Measurements from ENCODE around the gene CLEC4G.

The CLEC4G gene

DNA sequence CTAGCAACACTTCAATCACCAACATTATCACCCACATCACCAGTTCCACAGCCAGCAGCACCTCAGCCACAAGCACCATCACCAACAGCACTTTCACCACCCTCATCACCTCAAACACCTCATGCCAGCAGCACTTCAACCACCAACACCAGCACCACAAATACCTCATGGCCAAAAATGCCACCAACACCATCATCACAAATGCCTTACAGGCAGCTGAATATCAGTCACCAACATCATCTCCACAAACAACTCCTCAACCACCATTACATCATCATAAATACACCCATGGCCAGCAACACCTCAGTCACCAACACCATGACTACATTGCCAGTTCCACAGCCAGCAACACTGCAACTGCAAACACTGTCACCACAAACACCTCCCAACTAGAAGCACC is 40.4 kb downstream of the CLEC4G start:
- DNase-seq = no peak

DNA sequence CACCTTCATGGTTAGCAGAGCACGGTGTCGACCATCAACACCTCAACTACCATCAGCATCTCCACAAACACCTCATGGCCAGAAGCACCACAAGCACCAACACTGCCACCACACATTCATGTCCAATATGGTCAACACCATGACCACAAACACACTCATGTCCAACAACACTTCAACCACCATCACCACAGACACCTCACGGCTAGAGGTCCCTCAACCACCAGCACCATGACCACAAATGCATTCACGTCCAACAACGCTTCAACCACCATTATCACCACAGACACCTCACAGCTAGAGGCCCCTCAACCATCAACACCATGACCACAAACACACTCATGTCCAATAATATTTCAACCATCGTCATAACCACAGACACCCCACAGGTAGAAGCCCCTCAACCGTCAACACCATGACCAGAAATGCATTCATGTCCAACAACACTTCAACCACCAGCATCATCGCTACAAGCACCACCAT is 41.1 kb downstream of the CLEC4G start:
- DNase-seq = no peak

DNA sequence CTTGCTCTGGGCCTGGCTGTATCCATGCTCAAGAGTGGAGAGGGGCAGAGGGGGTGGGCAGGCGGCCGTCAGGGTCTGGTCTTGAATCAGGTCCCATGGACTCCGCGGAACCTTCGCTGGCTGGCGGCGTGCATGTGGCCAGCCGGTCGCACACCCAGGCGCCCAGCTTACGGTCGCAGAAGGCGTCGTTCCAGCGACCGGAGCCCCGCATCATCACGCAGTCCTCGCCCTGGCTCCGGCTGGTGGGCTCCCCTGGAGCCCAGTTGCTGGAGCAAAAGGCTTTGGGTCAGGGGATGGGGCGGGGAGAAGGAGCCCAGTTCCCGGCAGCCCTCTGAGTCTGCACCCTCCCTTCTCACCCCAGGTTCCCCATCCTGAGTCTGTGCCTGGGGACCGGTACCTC is 42.7 kb downstream of the CLEC4G start:
- no peak for DNase-seq

- DNase-seq = no peak
These were observed 44.7 kb downstream of the CLEC4G start for GRCh38 chr19:7687177-7687576.

DNA sequence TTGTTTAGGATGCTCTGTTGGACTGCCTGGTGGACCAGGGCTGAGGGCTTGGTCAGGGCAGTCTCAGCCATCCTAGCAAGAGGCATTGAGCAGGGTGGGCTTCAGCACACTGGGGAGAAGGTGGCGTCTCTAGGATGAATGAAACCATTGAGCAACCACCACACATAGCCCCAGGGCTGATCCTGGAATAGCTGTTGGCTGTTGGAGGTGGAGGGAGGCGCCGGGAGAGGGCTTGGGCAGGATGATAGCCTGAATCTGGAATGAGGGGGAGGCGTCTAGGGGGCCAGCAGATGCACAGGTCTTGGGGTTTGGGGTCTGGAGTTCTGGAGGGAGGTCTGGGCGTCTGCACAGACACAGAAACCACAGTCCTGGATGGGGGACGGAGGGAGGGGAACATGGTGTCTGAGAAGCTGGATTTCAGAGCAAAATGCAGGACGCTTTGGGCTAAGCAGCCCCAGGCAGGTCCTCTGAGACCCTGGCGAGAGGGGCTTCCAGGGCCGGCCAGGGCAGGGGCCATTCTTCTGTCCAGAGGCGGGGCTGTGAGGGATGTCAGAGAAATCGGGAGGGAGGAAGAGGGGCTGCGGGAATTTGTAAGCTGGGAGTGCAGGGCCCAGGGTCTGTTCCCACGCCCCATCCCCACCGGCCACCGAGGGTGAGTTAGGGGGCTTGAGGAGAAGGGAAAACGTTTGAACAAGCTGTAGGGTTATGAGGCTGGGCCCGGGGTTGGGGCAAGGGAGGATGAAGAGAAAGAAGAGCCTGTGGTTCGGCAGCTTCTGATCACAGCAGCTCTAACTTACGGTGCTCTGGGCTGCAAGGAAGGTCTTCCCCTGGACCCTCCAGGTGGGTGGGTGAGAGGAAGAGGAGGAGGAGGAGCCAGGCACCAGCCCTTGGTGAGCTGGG is 46.1 kb downstream of the CLEC4G start:
- no peak for DNase-seq

GRCh38 chr19:7682175-7682855 is 49.6 kb downstream of the CLEC4G start:
- no peak for DNase-seq

- DNase-seq = peak; percentile 90
These were observed 50.4 kb downstream of the CLEC4G start for GRCh38 chr19:7681340-7682174.

DNA sequence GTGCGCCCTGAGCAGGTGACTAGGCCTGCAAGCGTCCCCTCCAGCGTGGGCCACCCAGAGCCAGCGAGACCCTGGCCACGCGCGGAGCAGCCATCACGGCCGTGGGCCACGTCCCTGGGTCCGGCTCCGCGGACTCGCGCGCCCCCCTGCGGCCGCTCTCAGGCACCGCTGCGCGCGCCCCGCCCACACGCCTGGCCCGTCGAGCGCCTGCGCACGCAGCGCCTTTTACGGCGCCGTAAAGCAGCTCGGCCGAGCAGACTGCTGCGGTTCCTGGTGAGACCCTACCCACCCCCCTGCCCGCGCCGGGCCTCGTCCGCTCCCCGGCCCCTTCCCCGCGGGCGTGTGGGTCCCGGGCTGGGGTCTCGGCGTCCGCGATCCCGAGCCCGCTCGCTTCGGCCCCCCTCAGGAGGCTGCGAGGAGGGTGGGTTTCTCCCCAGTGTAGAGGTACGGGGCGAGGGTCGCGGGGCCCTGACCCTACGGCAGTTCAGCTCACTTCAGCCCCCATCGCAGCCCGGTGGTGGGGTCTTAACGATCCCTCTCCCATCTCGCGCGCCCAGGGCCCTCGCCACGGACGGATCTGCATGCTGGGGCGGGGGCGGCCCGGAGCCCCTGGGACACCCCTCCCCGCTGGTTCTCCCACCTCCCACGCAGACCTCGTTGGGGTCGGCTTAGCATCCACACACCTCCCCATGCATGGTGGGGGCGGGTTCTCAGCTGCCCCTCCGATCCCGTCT is 51.1 kb downstream of the CLEC4G start, which contains the start of gene TRAPPC5:
TSS of gene TRAPPC5 (plus strand) at position 228 of the 734 bp plus-strand sequence. CDS start 1,421 bp downstream, outside the sequence.
- peak; percentile 90 for DNase-seq

GRCh38 chr19:7679771-7680605 is 51.9 kb downstream of the CLEC4G start:
- no peak for DNase-seq

DNA sequence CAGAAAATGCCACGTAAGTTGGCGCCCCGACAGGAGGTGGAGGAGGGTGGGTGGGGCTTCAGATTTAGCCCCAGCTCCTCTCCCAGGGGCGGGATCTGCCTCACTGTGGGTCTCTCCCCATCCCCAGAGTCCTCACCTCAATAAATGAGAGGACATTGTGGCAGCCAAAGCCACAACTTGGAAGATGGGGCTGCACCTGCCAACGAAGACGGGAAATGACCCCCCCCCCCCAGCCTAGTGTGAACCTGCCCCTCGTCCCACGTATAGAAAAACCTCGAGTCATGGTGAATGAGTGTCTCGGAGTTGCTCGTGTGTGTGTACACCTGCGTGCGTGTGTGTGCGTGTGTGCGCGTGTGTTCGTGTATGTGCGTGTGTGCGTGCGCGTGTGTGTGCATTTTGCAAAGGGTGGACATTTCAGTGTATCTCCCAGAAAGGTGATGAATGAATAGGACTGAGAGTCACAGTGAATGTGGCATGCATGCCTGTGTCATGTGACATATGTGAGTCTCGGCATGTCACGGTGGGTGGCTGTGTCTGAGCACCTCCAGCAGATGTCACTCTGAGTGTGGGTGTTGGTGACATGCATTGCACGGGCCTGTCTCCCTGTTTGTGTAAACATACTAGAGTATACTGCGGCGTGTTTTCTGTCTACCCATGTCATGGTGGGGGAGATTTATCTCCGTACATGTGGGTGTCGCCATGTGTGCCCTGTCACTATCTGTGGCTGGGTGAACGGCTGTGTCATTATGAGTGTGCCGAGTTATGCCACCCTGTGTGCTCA is 52.7 kb downstream of the CLEC4G start:
- peak; percentile 79 for DNase-seq
